Ovary (tissue), 9 donors: ENCODE data around the gene NRCAM. TPM values are rescaled to one million over a fixed set of nuclear protein-coding genes. Genes with fewer than 3 reads are reported as not detected.

Experiments
- DNase-seq, 5 donors: peaks; one replicate each; pipeline ENCODE4 v3.0.0-alpha.2; 2019 to 2020
- H3K27ac ChIP-seq, 2 donors: fragments of 200-600 bp; one replicate each; pipeline versions ENCODE4 v1.5.1 to v1.8.0; 2019 to 2022
- H3K27me3 ChIP-seq: fragments of 200-600 bp; one replicate; pipeline ENCODE4 v1.8.0; 2022
- H3K36me3 ChIP-seq: fragments of 200-600 bp; sonication (generic); one replicate; pipeline ENCODE4 v1.5.1; 2019
- H3K4me1 ChIP-seq: one replicate; pipeline ENCODE4 v1.8.1; 2013; ENCODE audit warnings: mild to moderate bottlenecking, moderate library complexity; ENCODE audit not compliant: insufficient read depth
- H3K4me3 ChIP-seq: fragments of 200-600 bp; sonication (generic); one replicate; pipeline ENCODE4 v1.5.1; 2017
- H3K9me3 ChIP-seq, 2 donors: fragments of 200-600 bp in 1 of 2; sonication (generic) in 1 of 2; one replicate each; pipeline versions ENCODE4 v1.5.1 to v1.8.1; 2013 to 2019; ENCODE audit warnings: mild to moderate bottlenecking in 1 of 2, moderate library complexity in 1 of 2
- EP300 ChIP-seq: sonication (generic); formaldehyde crosslinking; IDR thresholded peaks from one replicate; pipeline ENCODE4 v1.6.1; 2017; ENCODE audit warnings: antibody characterized with exemption
- POLR2A ChIP-seq: fragments of 450-650 bp; IDR thresholded peaks from one replicate; pipeline ENCODE4 v1.6.1; 2017; ENCODE audit warnings: antibody characterized with exemption, mild to moderate bottlenecking, moderate library complexity
- WGBS, 3 donors: extraction: QIAGEN DNeasy Blood & Tissue Kit in 1 of 3; methylation state at CpG; one replicate each; pipeline versions ENCODE4 v1.1.5 to v1.1.7; 2013 to 2017; 5-methylcytosine and 5-hydroxymethylcytosine counted together
- intact Hi-C, 4 donors: fragments of 100-400 bp; cut with DNase I; formaldehyde crosslinking; loops; one replicate each; pipeline versions ENCODE4 v1.11.0 to v1.15.1; 2022 to 2023
- polyA plus RNA-seq, 2 donors: library from polyadenylated mRNA; stranded (reverse); fragments of 200-250 nt in 1 of 2; fragments of 350-450 nt in 1 of 2; fragmentation: Illumina TruSeq in 1 of 2; extraction: RNeasy Lipid Tissue Mini Kit (QIAGEN cat#74804) in 1 of 2; gene quantifications; one replicate each; pipeline ENCODE4 v1.2.3, GENCODE V29; 2013 to 2014
- total RNA-seq, 7 donors: library from RNA; depleted of rRNA in 2 of 7; stranded (reverse); fragments of >200 nt in 2 of 7; fragmentation: NEBNext Ultra II Directional in 3 of 7; extraction: Animal tissue kit (Norgen Biotek cat#: 25700) in 3 of 7; gene quantifications; one replicate each; pipeline versions ENCODE4 v1.1.0 to v1.2.4, GENCODE V29; 2016 to 2023
- TF ChIP-seq, protein P1 (sequence below), 3 donors: fragments of 450-650 bp in 2 of 3; fragments of 200-600 bp in 1 of 3; IDR thresholded peaks; one replicate each; pipeline versions ENCODE4 v1.5.1 to v1.8.0; 2016 to 2022; ENCODE audit warnings: antibody characterized with exemption in 3 of 3, mild to moderate bottlenecking in 1 of 3
- donor health status: DM: no; HTN: no; CAD: no; lungs with moderate emphysema.
- donor health status: DM: no; HTN: no; CAD: no.
- donor health status: Bipolar disorder and iron deficiency.
- donor health status: DM: yes; HTN: yes; CAD: no.
- donor health status: DM: no; HTN: no; CAD: no.
- donor health status: DM: yes; HTN: yes; CAD: no.

The NRCAM gene
- total and polyA plus RNA-seq, 9 donors: 0.61 to 14.8 (median 2.8) TPM

DNA sequence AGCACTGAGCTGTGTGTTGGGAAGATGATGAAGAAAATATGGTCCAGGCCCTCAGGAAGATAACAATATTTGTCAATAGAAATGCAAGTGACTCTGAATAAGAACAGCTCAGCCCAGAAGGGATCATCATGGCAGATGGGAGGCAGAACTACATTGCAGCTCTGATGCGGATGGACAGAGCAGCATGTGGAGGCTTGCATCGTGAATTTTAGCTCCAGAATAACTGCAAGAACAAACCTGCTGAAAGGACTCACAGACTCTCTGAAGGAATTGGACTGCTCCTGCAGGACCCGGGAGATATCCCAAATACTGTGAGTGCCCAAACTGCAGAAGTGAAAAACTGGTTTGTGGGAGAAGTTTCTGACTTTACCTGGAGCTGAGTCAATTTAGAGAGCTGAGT, 245.4 kb downstream of the NRCAM start:
- 92 to 96% (median 96%) methylated on average over 3 of the region's 3 CpGs for WGBS, 3 donors
- H3K36me3 ChIP-seq: no peaks in the 10 kb centered on the region
- no peak for TF ChIP-seq EP300
- TF ChIP-seq, protein P1, sequence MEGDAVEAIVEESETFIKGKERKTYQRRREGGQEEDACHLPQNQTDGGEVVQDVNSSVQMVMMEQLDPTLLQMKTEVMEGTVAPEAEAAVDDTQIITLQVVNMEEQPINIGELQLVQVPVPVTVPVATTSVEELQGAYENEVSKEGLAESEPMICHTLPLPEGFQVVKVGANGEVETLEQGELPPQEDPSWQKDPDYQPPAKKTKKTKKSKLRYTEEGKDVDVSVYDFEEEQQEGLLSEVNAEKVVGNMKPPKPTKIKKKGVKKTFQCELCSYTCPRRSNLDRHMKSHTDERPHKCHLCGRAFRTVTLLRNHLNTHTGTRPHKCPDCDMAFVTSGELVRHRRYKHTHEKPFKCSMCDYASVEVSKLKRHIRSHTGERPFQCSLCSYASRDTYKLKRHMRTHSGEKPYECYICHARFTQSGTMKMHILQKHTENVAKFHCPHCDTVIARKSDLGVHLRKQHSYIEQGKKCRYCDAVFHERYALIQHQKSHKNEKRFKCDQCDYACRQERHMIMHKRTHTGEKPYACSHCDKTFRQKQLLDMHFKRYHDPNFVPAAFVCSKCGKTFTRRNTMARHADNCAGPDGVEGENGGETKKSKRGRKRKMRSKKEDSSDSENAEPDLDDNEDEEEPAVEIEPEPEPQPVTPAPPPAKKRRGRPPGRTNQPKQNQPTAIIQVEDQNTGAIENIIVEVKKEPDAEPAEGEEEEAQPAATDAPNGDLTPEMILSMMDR (IDR thresholded peaks at IDR 0.05): no peak
- TF ChIP-seq POLR2A: no peak
- no peaks in the 10 kb centered on the region for H3K4me1 ChIP-seq
- DNase-seq: no peak
- no peak overlapping the region for H3K27ac ChIP-seq
- no peak overlapping the region for H3K4me3 ChIP-seq
- H3K27me3 ChIP-seq: no peaks in the 10 kb centered on the region
- intact Hi-C loops: no loop called here
- H3K9me3 ChIP-seq: no peaks in the 10 kb centered on the region

DNA sequence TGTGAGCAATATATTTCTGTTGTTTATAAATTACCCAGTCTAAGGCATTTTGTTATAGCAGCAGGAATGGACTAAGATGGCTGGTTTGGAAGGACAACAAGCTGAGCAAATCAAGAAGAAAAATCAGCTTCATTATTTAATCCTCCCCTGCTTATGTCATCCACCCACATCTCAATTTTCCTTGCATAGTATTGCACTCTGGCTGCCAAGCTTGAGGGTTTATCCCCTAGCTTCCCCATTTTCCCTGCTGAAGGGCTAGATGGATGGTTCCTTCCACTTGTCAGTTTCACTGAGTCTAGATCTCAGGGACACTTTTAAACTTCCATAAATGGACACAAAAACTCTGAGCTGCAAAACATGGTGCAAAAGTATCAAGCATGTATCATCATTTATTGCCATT, 250.9 kb downstream of the NRCAM start:
- Histone ChIP-seq H3K9me3 (no peaks in the 10 kb centered on the region), H3K4me3 (no peak overlapping the region), H3K4me1 (no peaks in the 10 kb centered on the region), H3K27me3 (no peaks in the 10 kb centered on the region), H3K36me3 (no peaks in the 10 kb centered on the region), H3K27ac (no peak overlapping the region)
- DNase-seq: no peak
- TF ChIP-seq, protein P1 (IDR thresholded peaks at IDR 0.05): no peak
- TF ChIP-seq POLR2A: no peak
- intact Hi-C loops: no loop called here

DNA sequence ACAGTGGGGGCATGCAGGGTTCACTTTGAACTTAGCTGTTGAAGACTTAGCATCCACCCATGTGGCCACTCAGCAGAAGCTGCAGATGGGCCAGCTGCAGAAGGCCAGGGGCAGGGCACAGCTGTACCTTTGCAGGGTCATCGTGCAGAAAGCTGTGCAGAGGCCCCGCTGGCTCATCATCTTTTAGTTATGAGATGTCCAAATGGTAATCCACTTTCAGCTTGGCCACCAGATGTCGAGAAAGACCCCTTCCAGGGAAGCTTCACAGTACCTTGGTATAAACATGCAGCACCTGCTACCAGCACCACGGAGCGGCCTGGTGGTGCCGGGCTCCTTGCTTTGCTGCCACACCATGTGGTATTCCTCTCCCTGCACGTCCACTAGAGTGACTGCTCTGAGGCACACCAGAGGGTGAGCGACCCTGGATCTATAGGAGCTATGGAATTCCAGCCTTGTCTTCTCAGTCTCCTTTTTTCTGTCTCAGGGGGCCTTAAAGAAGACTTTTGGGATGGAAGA, 251.9 kb downstream of the NRCAM start:
- no peaks in the 10 kb centered on the region for H3K4me1 ChIP-seq
- intact Hi-C loops: no loop called here
- H3K27ac ChIP-seq: no peak overlapping the region
- TF ChIP-seq POLR2A (no peak), EP300 (no peak)
- TF ChIP-seq, protein P1 (IDR thresholded peaks at IDR 0.05): no peak
- no peaks in the 10 kb centered on the region for H3K36me3 ChIP-seq
- H3K27me3 ChIP-seq: no peaks in the 10 kb centered on the region
- H3K9me3 ChIP-seq: no peaks in the 10 kb centered on the region
- 81 to 85% (median 84%) methylated on average over 8 of the region's 8 CpGs for WGBS, 3 donors
- no peak overlapping the region for H3K4me3 ChIP-seq
- DNase-seq: no peak

DNA sequence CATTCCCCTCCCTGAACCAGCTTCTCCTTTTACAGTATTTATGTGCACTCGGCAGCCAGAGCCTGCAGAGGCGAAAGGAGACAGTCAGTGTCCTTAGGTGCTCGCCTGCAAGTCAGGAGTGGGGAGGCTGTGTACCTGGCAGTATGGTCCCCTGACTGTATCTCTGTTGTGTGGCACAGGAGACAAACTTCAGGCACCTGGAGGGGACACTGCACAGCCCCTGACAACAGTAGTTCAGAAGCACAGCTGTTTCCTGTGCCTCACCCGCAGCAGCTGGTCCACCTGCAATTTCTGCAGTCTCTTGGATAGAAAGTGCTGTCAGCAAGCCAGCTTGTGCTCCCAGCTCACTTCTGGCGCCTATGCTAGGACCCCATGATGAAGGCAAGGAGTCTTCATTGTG, 252.7 kb downstream of the NRCAM start:
- intact Hi-C loops: no loop called here
- Histone ChIP-seq H3K27me3 (no peaks in the 10 kb centered on the region), H3K9me3 (no peaks in the 10 kb centered on the region), H3K36me3 (no peaks in the 10 kb centered on the region), H3K4me3 (no peak overlapping the region), H3K4me1 (no peaks in the 10 kb centered on the region), H3K27ac (no peak overlapping the region)
- TF ChIP-seq EP300 (no peak), POLR2A (no peak)
- TF ChIP-seq, protein P1 (IDR thresholded peaks at IDR 0.05): no peak
- DNase-seq: no peak
- WGBS, 3 donors: 32 to 49% (median 39%) methylated on average over 5 of the region's 5 CpGs
